CD4-positive, alpha-beta T cell treated with Interferon gamma for 1 hour (primary cell): Measurements from ENCODE around the gene COQ4.
A peak's percentile ranks its signal among the peaks of the same experiment; 100 is the strongest.
"Not testable (repeated sequence)": the region's sequence is repeated elsewhere in the genome, so short reads cannot be mapped to it uniquely, and the experiment has no call there.

Source experiments
- DNase-seq: peaks from one replicate; pipeline ENCODE4 v3.0.0-alpha.2; 2020

COQ4 gene

GRCh38 chr9:128322404-128323211, at the start of gene COQ4, which contains the start of gene TRUB2:
Gene COQ4 (plus strand): TSS chr9:128322839. CDS start chr9:128322859, 20 bp downstream.
Gene TRUB2 (minus strand): TSS chr9:128322447. CDS start chr9:128322408, 39 bp downstream.
- DNase-seq = peak; percentile 90

GRCh38 chr9:128274245-128274644, 48.4 kb upstream of the COQ4 start:
- no peak for DNase-seq

GRCh38 chr9:128275198-128276007, 47.2 kb upstream of the COQ4 start, which contains the start of gene GOLGA2:
Gene GOLGA2 (minus strand): TSS chr9:128276007. CDS start chr9:128275976, 31 bp downstream.
- DNase-seq = no peak

GRCh38 chr9:128276008-128276573, 46.5 kb upstream of the COQ4 start, which contains the start of gene SWI5:
Gene SWI5 (plus strand): TSS chr9:128276276.
- peak; percentile 99 for DNase-seq

GRCh38 chr9:128276574-128277270, 45.9 kb upstream of the COQ4 start:
- DNase-seq = no peak

GRCh38 chr9:128279088-128280073, 43.3 kb upstream of the COQ4 start:
- DNase-seq = not testable (repeated sequence)

GRCh38 chr9:128280084-128280622, 42.5 kb upstream of the COQ4 start:
- DNase-seq = no peak

GRCh38 chr9:128282500-128282899, 40.1 kb upstream of the COQ4 start:
- DNase-seq = no peak

- DNase-seq = no peak
Observed at GRCh38 chr9:128285033-128285784, 37.4 kb upstream of the COQ4 start.

GRCh38 chr9:128286440-128286839, 36.2 kb upstream of the COQ4 start:
- no peak for DNase-seq

- DNase-seq = no peak
Observed at GRCh38 chr9:128288273-128289004, 34.2 kb upstream of the COQ4 start.

- no peak for DNase-seq
Observed at GRCh38 chr9:128292009-128292408, 30.6 kb upstream of the COQ4 start.

- no peak for DNase-seq
Observed at GRCh38 chr9:128293091-128293490, 29.5 kb upstream of the COQ4 start.

- DNase-seq = no peak
Observed at GRCh38 chr9:128294142-128294541, 28.5 kb upstream of the COQ4 start.

- DNase-seq = no peak
Observed at GRCh38 chr9:128296340-128297220, 26.1 kb upstream of the COQ4 start.

- DNase-seq = no peak
Observed at GRCh38 chr9:128297221-128297773, 25.3 kb upstream of the COQ4 start.

- DNase-seq = no peak
Observed at GRCh38 chr9:128298535-128299482, 23.8 kb upstream of the COQ4 start.
